ENCODE data around the gene PTPRU. TPM values are rescaled to one million over a fixed set of nuclear protein-coding genes. Genes with fewer than 3 reads are reported as not detected.
"Not testable (repeated sequence)": the region's sequence is repeated elsewhere in the genome, so short reads cannot be mapped to it uniquely, and the experiment has no call there.

The PTPRU gene
- total RNA-seq, 2 donors from 2014 or later: 24.1 to 40.2 TPM

GRCh38 chr1:29309621-29310020, 73.3 kb downstream of the PTPRU start:
- TF ChIP-seq POLR2A (IDR thresholded peaks at IDR 0.05) (no peak), CTCF (IDR thresholded peaks at IDR 0.05) (no peak)
- Histone ChIP-seq H3K27ac (no peak overlapping the region), H3K36me3 (replicated peaks in 1 of 2; ENCODE audit: insufficient read depth in 1 of 2, low read depth in 2 of 2) (peaks cover 0 to 4% of the 10 kb centered on the region in 2 donors), H3K4me3 (no peak overlapping the region), H3K9me3 (no peaks in the 10 kb centered on the region), H3K27me3 (no peaks in the 10 kb centered on the region), H3K4me1 (no peaks in the 10 kb centered on the region)
- no peak for ATAC-seq
- WGBS, 2 donors: 90 to 95% methylated on average over 3 to 5 of the region's 5 CpGs
- DNase-seq: no peak
- intact Hi-C loops (cut with DNase I): no loop called here

- intact Hi-C loops (cut with DNase I): no loop called here
- TF ChIP-seq CTCF (IDR thresholded peaks at IDR 0.05): no peak
- TF ChIP-seq POLR2A (IDR thresholded peaks at IDR 0.05): no peak
- H3K36me3 ChIP-seq (replicated peaks in 1 of 2; ENCODE audit: insufficient read depth in 1 of 2, low read depth in 2 of 2): peaks cover 0 to 8% of the 10 kb centered on the region in 2 donors
These were observed 74.4 kb downstream of the PTPRU start for GRCh38 chr1:29310616-29311180.

GRCh38 chr1:29311352-29312030, 75.2 kb downstream of the PTPRU start:
- intact Hi-C loops (cut with DNase I): no loop called here
- H3K4me3 ChIP-seq: no peak overlapping the region
- H3K4me1 ChIP-seq: no peaks in the 10 kb centered on the region
- H3K36me3 ChIP-seq (replicated peaks in 1 of 2; ENCODE audit: insufficient read depth in 1 of 2, low read depth in 2 of 2): peaks cover 0 to 9% of the 10 kb centered on the region in 2 donors
- no peak for TF ChIP-seq CTCF (IDR thresholded peaks at IDR 0.05)
- TF ChIP-seq POLR2A (IDR thresholded peaks at IDR 0.05): no peak
- H3K27ac ChIP-seq: no peak overlapping the region
- DNase-seq (no peak), ATAC-seq (no peak)
- H3K9me3 ChIP-seq: no peaks in the 10 kb centered on the region
- 95% methylated on average over 16 of the region's 16 CpGs; no CpG with 5 or more reads in 1 of the 2 donors for WGBS, 2 donors
- no peaks in the 10 kb centered on the region for H3K27me3 ChIP-seq

More at GRCh38 chr1:29310616-29311180, 74.4 kb downstream of the PTPRU start:
- no peak for DNase-seq
- no peaks in the 10 kb centered on the region for H3K4me1 ChIP-seq
- WGBS, 2 donors: 89 to 93% methylated on average over 9 of the region's 9 CpGs
- no peak overlapping the region for H3K4me3 ChIP-seq
- H3K9me3 ChIP-seq: no peaks in the 10 kb centered on the region
- no peak overlapping the region for H3K27ac ChIP-seq
- no peak for ATAC-seq
- H3K27me3 ChIP-seq: no peaks in the 10 kb centered on the region

- no peaks in the 10 kb centered on the region for H3K9me3 ChIP-seq
- H3K36me3 ChIP-seq (replicated peaks in 1 of 2; ENCODE audit: insufficient read depth in 1 of 2, low read depth in 2 of 2): peaks cover 0 to 9% of the 10 kb centered on the region in 2 donors
- no peaks in the 10 kb centered on the region for H3K27me3 ChIP-seq
- TF ChIP-seq POLR2A (IDR thresholded peaks at IDR 0.05): no peak
- TF ChIP-seq CTCF (IDR thresholded peaks at IDR 0.05): no peak
- H3K4me3 ChIP-seq: no peak overlapping the region
- no peak for DNase-seq
- intact Hi-C loops (cut with DNase I): no loop called here
- H3K27ac ChIP-seq: no peak overlapping the region
- H3K4me1 ChIP-seq: no peaks in the 10 kb centered on the region
- ATAC-seq: no peak
- WGBS, 2 donors: 87 to 93% methylated on average over 22 to 24 of the region's 24 CpGs
These were observed 76.4 kb downstream of the PTPRU start for GRCh38 chr1:29312469-29313461.

GRCh38 chr1:29314685-29315084, 78.4 kb downstream of the PTPRU start:
- not testable (repeated sequence) for H3K4me1 ChIP-seq

More at GRCh38 chr1:29314685-29315084, 78.4 kb downstream of the PTPRU start:
- H3K9me3 ChIP-seq; H3K36me3 ChIP-seq (replicated peaks in 1 of 2; ENCODE audit: insufficient read depth in 1 of 2, low read depth in 2 of 2); H3K4me3 ChIP-seq; ATAC-seq; H3K27ac ChIP-seq; DNase-seq; intact Hi-C loops (cut with DNase I); H3K27me3 ChIP-seq: not testable (repeated sequence)
- WGBS, 2 donors: 81 to 86% methylated on average over 8 of the region's 8 CpGs
